ENCODE results near the gene STATH.
"Not testable (repeated sequence)": the region's sequence is repeated elsewhere in the genome, so short reads cannot be mapped to it uniquely, and the experiment has no call there.

The STATH gene

GRCh38 chr4:70023218-70023617, 27.5 kb downstream of the STATH start:
- Histone ChIP-seq H4K20me1 (ENCODE audit: insufficient read depth, low read length) (no peaks in the 10 kb centered on the region), H3K27me3 (replicated peaks; ENCODE audit: insufficient read depth, low read length) (no peaks in the 10 kb centered on the region), H2AFZ (ENCODE audit: low read length) (no peak overlapping the region), H3K4me3 (ENCODE audit: low read length) (no peak overlapping the region), H3K79me2 (ENCODE audit: low read length) (no peaks in the 10 kb centered on the region), H3K9me3 (replicated peaks; ENCODE audit: insufficient read depth, low read length) (no peaks in the 10 kb centered on the region), H3K27ac (ENCODE audit: low read length) (no peak overlapping the region), H3K4me2 (ENCODE audit: low read depth, low read length) (no peak overlapping the region), H3F3A (ENCODE audit: insufficient read depth, low read length) (no peaks in the 10 kb centered on the region), H3K9ac (ENCODE audit: low read length) (no peak overlapping the region), H3K9me2 (replicated peaks; ENCODE audit: insufficient read depth, low read length) (no peaks in the 10 kb centered on the region), H3K4me1 (ENCODE audit: low read length) (no peaks in the 10 kb centered on the region), H3K36me3 (replicated peaks; ENCODE audit: insufficient read depth, low read length) (no peaks in the 10 kb centered on the region)
- no peak for TF ChIP-seq EZH2phosphoT487 (IDR thresholded peaks at IDR 0.05; ENCODE audit: low read length)
- no peak for TF ChIP-seq EZH2 (optimal IDR thresholded peaks at IDR 0.05; ENCODE audit: low read depth, low read length)
- no peak for TF ChIP-seq CTCF (IDR thresholded peaks at IDR 0.05; ENCODE audit: low read length)
- DNase-seq: no peak

GRCh38 chr4:70027011-70027410, 31.2 kb downstream of the STATH start:
- no peak overlapping the region for H3K4me2 ChIP-seq (ENCODE audit: low read depth, low read length)

GRCh38 chr4:70028159-70028558, 32.4 kb downstream of the STATH start, which contains the start of gene HTN3:
Gene HTN3, plus strand, starts transcription at chr4:70028459. Its CDS starts 2,282 bp downstream, at chr4:70030741.
- H3K4me3 ChIP-seq (ENCODE audit: low read length); H3K4me1 ChIP-seq (ENCODE audit: low read length); DNase-seq; H3K79me2 ChIP-seq (ENCODE audit: low read length); H3K36me3 ChIP-seq (replicated peaks; ENCODE audit: insufficient read depth, low read length); H3K27me3 ChIP-seq (replicated peaks; ENCODE audit: insufficient read depth, low read length); H3K9me3 ChIP-seq (replicated peaks; ENCODE audit: insufficient read depth, low read length); H3K9ac ChIP-seq (ENCODE audit: low read length); H3F3A ChIP-seq (ENCODE audit: insufficient read depth, low read length); H3K4me2 ChIP-seq (ENCODE audit: low read depth, low read length); H3K9me2 ChIP-seq (replicated peaks; ENCODE audit: insufficient read depth, low read length); H3K27ac ChIP-seq (ENCODE audit: low read length); H4K20me1 ChIP-seq (ENCODE audit: insufficient read depth, low read length); H2AFZ ChIP-seq (ENCODE audit: low read length): not testable (repeated sequence)

More at GRCh38 chr4:70027011-70027410, 31.2 kb downstream of the STATH start:
- no peaks in the 10 kb centered on the region for H3K27me3 ChIP-seq (replicated peaks; ENCODE audit: insufficient read depth, low read length)
- TF ChIP-seq EZH2 (optimal IDR thresholded peaks at IDR 0.05; ENCODE audit: low read depth, low read length) (no peak), EZH2phosphoT487 (IDR thresholded peaks at IDR 0.05; ENCODE audit: low read length) (no peak), CTCF (IDR thresholded peaks at IDR 0.05; ENCODE audit: low read length) (no peak)
- H3K79me2 ChIP-seq (ENCODE audit: low read length): no peaks in the 10 kb centered on the region
- H3F3A ChIP-seq (ENCODE audit: insufficient read depth, low read length): no peaks in the 10 kb centered on the region
- no peak for DNase-seq
- no peak overlapping the region for H3K9ac ChIP-seq (ENCODE audit: low read length)
- H3K9me2 ChIP-seq (replicated peaks; ENCODE audit: insufficient read depth, low read length): no peaks in the 10 kb centered on the region
- H2AFZ ChIP-seq (ENCODE audit: low read length): no peak overlapping the region
- no peaks in the 10 kb centered on the region for H3K9me3 ChIP-seq (replicated peaks; ENCODE audit: insufficient read depth, low read length)
- H4K20me1 ChIP-seq (ENCODE audit: insufficient read depth, low read length): no peaks in the 10 kb centered on the region
- H3K4me1 ChIP-seq (ENCODE audit: low read length): no peaks in the 10 kb centered on the region
- H3K36me3 ChIP-seq (replicated peaks; ENCODE audit: insufficient read depth, low read length): no peaks in the 10 kb centered on the region
- H3K4me3 ChIP-seq (ENCODE audit: low read length): no peak overlapping the region
- no peak overlapping the region for H3K27ac ChIP-seq (ENCODE audit: low read length)

DNA sequence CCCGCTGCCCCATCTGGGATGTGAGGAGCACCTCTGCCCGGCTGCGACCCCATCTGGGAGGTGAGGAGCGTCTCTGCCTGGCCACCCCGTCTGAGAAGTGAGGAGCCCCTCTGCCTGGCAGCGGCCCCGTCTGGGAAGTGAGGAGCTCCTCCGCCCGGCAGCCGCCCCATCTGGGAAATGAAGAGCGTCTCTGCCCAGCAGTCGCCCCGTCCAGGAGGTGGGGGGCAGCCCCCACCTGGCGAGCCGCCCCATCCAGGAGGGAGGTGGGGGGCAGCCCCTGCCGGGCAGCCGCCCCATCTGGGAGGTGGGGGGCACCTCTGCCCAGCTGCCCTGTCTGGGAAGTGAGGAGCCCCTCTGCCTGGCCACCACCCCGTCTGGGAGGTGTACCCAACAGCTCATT, 41.8 kb downstream of the STATH start:
- not testable (repeated sequence) for H3K9me2 ChIP-seq (replicated peaks; ENCODE audit: insufficient read depth, low read length); H3K9me3 ChIP-seq (replicated peaks; ENCODE audit: insufficient read depth, low read length); H3K27me3 ChIP-seq (replicated peaks; ENCODE audit: insufficient read depth, low read length); H3K27ac ChIP-seq (ENCODE audit: low read length); H3F3A ChIP-seq (ENCODE audit: insufficient read depth, low read length); H3K4me1 ChIP-seq (ENCODE audit: low read length); H4K20me1 ChIP-seq (ENCODE audit: insufficient read depth, low read length); DNase-seq; H3K9ac ChIP-seq (ENCODE audit: low read length); H3K4me2 ChIP-seq (ENCODE audit: low read depth, low read length); H3K79me2 ChIP-seq (ENCODE audit: low read length); H3K4me3 ChIP-seq (ENCODE audit: low read length); H2AFZ ChIP-seq (ENCODE audit: low read length); H3K36me3 ChIP-seq (replicated peaks; ENCODE audit: insufficient read depth, low read length)

DNA sequence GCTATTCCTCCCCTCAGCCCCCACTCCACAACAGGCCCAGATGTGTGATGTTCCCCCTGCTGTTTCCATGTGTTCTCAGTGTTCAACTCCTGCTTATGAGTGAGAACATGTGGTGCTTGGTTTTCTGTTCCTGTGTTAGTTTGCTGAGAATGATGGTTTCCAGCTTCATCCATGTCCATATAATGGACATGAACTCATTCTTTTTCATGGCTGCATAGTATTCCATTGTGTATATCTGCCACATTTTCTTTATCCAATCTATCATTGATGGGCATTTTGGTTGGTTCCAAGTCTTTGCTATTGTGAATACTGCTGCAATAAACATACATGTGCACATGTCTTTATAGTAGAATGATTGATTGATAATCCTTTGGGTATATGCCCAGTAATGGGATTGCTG, 44.2 kb downstream of the STATH start:
- not testable (repeated sequence) for H3K9me2 ChIP-seq (replicated peaks; ENCODE audit: insufficient read depth, low read length); H3K4me3 ChIP-seq (ENCODE audit: low read length); H3F3A ChIP-seq (ENCODE audit: insufficient read depth, low read length); H2AFZ ChIP-seq (ENCODE audit: low read length); H3K9ac ChIP-seq (ENCODE audit: low read length); H3K4me1 ChIP-seq (ENCODE audit: low read length); H3K27ac ChIP-seq (ENCODE audit: low read length); DNase-seq; H3K9me3 ChIP-seq (replicated peaks; ENCODE audit: insufficient read depth, low read length); H3K27me3 ChIP-seq (replicated peaks; ENCODE audit: insufficient read depth, low read length); H3K4me2 ChIP-seq (ENCODE audit: low read depth, low read length); H3K79me2 ChIP-seq (ENCODE audit: low read length); H4K20me1 ChIP-seq (ENCODE audit: insufficient read depth, low read length); H3K36me3 ChIP-seq (replicated peaks; ENCODE audit: insufficient read depth, low read length)
